PFSK-1 (cell line): Measurements from ENCODE around the gene USP47.

Source experiments
- FOXP2 ChIP-seq: optimal IDR thresholded peaks from 2 replicates; pipeline ENCODE3; 2011; ENCODE audit warnings: borderline replicate concordance, control low read depth, inconsistent platforms; ENCODE audit not compliant: insufficient read depth; ENCODE audit errors: extremely low read length, extremely low read depth
- POLR2AphosphoS5 ChIP-seq: IDR thresholded peaks from 2 replicates; pipeline ENCODE4 v1.6.1; 2012; ENCODE audit warnings: low read depth, mild to moderate bottlenecking, control low read depth, low read length, moderate library complexity
- REST ChIP-seq, 2 experiments: IDR thresholded peaks; 2 replicates each; pipeline versions ENCODE4 v1.6.1 to v1.8.0; 2011 to 2012; ENCODE audit warnings: low read depth in 2 of 2, low read length in 2 of 2, control low read depth in 1 of 2, inconsistent platforms in 1 of 2, mild to moderate bottlenecking in 1 of 2, moderate library complexity in 1 of 2; ENCODE audit not compliant: insufficient read depth in 1 of 2
- SIN3A ChIP-seq: IDR thresholded peaks from 2 replicates; pipeline ENCODE4 v1.6.1; 2012; ENCODE audit warnings: mild to moderate bottlenecking, low read length, moderate library complexity, borderline replicate concordance; ENCODE audit not compliant: insufficient read depth
- TAF1 ChIP-seq: IDR thresholded peaks from 2 replicates; pipeline ENCODE4 v1.6.1; 2012; ENCODE audit warnings: low read length, control low read depth, borderline replicate concordance; ENCODE audit not compliant: insufficient read depth

The USP47 gene

GRCh38 chr11:11989774-11990744 is 148.3 kb downstream of the USP47 start:
- no peak for TF ChIP-seq SIN3A
- no peak for TF ChIP-seq FOXP2
- TF ChIP-seq TAF1: no peak
- no peak for TF ChIP-seq POLR2AphosphoS5
- TF ChIP-seq REST (IDR thresholded peaks at IDR 0.05; ENCODE audit: insufficient read depth in 1 of 2, low read depth in 2 of 2, low read length in 2 of 2): no peak

- TF ChIP-seq REST (IDR thresholded peaks at IDR 0.05; ENCODE audit: insufficient read depth in 1 of 2, low read depth in 2 of 2, low read length in 2 of 2) (no peak), TAF1 (no peak), SIN3A (no peak), POLR2AphosphoS5 (no peak), FOXP2 (no peak)
These were observed 150.8 kb downstream of the USP47 start for GRCh38 chr11:11992257-11993212.

- TF ChIP-seq SIN3A: no peak
- TF ChIP-seq POLR2AphosphoS5: no peak
- TF ChIP-seq TAF1: no peak
- no peak for TF ChIP-seq REST (IDR thresholded peaks at IDR 0.05; ENCODE audit: insufficient read depth in 1 of 2, low read depth in 2 of 2, low read length in 2 of 2)
- peak; percentile 73 for TF ChIP-seq FOXP2
These were observed 152.1 kb downstream of the USP47 start for GRCh38 chr11:11993839-11994238.

- TF ChIP-seq SIN3A (no peak), TAF1 (no peak), FOXP2 (no peak), POLR2AphosphoS5 (no peak), REST (IDR thresholded peaks at IDR 0.05; ENCODE audit: insufficient read depth in 1 of 2, low read depth in 2 of 2, low read length in 2 of 2) (no peak)
These were observed 153.8 kb downstream of the USP47 start for GRCh38 chr11:11995601-11996000.
